Testis (tissue), 3 donors: Measurements from ENCODE around the gene ANKK1. TPM values are rescaled to one million over a fixed set of nuclear protein-coding genes. Genes with fewer than 3 reads are reported as not detected.

ENCODE experiments used
- microRNA-seq, 2 donors: library from miRNA; unstranded; fragments of <30 nt; microRNA quantifications; one replicate each; pipeline ENCODE4, GENCODE V29; 2016; ENCODE audit warnings: borderline number of aligned reads in 2 of 2, borderline replicate concordance in 1 of 2
- polyA plus RNA-seq: library from polyadenylated mRNA; stranded (reverse); fragments of 350-450 nt; fragmentation: Illumina TruSeq; extraction: RNeasy Lipid Tissue Mini Kit (QIAGEN cat#74804); gene quantifications from one replicate; pipeline ENCODE4 v1.2.3, GENCODE V29; 2014; ENCODE audit warnings: low read depth, low replicate concordance; ENCODE audit not compliant: insufficient read depth
- small RNA-seq, 2 donors: library from RNA; depleted of rRNA; stranded (forward); fragments of <200 nt; gene quantifications; one replicate each; pipeline ENCODE3, GENCODE V24; 2016
- total RNA-seq, 2 donors: library from RNA; depleted of rRNA; stranded (reverse); fragments of >200 nt; gene quantifications; one replicate each; pipeline ENCODE4 v1.2.3, GENCODE V29; 2016

ANKK1 gene
- total and polyA plus RNA-seq, 3 donors from 2014 or later: 2.1 to 2.5 (median 2.2) TPM

Small RNA genes within 50 kb of the gene (microRNA-seq; reads per million reads assigned to microRNA genes)
- gene MIR4301: 0 reads per million in 2 donors

Small RNA genes within 50 kb of the gene (small RNA-seq; reads per million reads assigned to genes)
- gene MIR4301: 0 reads per million in 2 donors

Other genes starting within 250 kb of the ANKK1 start
- 10 to 100 TPM; 42.1 to 81.3 TPM for gene TTC12, start 73.2 kb upstream of the ANKK1 start, total RNA-seq
- gene TTC12, start 73.2 kb upstream of the ANKK1 start, polyA plus RNA-seq: 123 TPM
- 1 to 10 TPM in 1 of 2 donors, under 1 TPM in 1; 0.74 to 2.5 TPM for gene DRD2, start 87.6 kb downstream of the ANKK1 start, total RNA-seq
- gene DRD2, start 87.6 kb downstream of the ANKK1 start, polyA plus RNA-seq: 2.6 TPM